Stimulated activated CD8-positive, alpha-beta memory T cell treated with anti-CD3 and anti-CD28 coated beads, Interleukin-4, amount 100 ng/mL, for 24 hours (primary cell): ENCODE results near the gene JAKMIP2.

Source experiments
- DNase-seq: peaks from one replicate; pipeline ENCODE4 v3.0.0-alpha.2; 2020; ENCODE audit warnings: low read depth

The JAKMIP2 gene

GRCh38 chr5:147697380-147697779, 85.1 kb downstream of the JAKMIP2 start:
- no peak for DNase-seq

DNA sequence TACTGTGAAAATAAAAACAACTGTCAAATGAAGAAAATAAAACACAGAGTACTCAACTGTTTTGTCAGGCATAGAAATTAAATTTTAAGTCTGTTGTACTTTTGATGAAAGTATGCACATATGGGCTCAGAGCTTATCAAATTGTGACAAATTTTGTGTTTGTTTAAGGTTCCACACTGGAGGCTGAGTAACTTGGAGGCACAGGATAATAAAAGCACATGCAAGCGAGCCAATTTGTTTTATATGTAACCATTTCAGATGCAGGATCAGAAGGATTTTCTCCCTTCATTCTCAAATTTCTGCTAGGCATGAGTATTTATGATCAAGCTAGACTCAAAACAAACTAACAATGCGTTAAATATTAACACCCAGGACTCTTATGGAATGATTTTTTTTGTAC, 87.8 kb downstream of the JAKMIP2 start:
- no peak for DNase-seq

DNA sequence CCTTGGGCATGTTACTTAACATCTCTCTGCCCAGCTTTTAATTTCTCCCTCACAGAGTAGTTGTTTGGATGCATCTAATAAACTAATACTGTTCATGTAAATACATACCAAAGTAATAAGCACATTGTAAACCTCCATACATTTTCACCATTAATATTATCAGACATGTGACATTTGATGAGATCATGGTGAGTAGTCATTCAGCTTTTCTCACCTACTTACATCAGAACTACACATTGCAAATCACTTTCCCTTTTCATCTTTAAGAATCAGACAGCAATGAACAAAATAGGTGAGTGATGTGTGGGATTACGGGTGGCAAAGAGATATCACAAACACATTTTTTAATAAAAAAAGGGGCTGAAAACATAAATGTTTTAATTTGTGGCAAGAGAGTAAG, 89.3 kb downstream of the JAKMIP2 start:
- DNase-seq, result no peak

- DNase-seq, result no peak
These were observed 91.4 kb downstream of the JAKMIP2 start for GRCh38 chr5:147691130-147691529.

- no peak for DNase-seq
These were observed 91.9 kb downstream of the JAKMIP2 start for GRCh38 chr5:147690595-147690994.

DNA sequence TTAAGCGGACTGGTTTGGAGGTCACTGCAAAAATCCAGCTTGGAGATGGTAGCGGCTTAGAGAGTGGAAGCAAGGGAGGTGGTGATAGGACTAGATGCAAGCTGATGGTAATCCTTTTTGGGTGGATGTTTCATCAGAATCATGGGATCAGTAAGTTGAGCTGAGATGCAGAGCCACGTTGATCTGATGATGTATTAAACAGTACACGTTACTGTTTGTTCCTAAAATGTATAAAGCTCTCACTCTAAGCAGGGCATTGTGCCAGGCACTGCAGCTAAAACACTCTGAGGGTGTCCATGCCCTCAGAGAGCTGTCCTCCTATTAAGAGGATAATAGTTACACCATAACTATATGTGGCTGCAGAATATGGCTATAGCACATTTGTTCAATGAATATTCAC, 93.1 kb downstream of the JAKMIP2 start:
- DNase-seq, result no peak

- DNase-seq, result no peak
These were observed 93.7 kb downstream of the JAKMIP2 start for GRCh38 chr5:147688656-147689356.

DNA sequence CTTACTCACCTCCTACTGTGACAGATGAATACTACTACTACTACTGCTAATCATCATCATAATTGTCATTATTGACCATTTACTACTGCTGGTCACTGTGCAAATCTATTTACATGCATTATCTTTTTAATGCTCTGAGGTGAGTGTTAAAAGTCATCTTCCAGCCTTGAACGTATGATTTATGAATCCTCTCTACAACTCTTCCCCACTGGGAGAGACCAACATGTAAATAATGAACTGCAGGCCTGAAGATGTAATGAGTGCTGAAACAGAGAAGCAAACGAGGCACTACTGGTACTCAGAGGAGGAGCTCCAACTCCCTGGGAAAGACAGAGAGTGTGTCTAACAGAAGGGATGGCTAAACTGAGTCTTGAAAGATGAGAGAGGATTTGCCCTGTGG, 95.4 kb downstream of the JAKMIP2 start:
- no peak for DNase-seq

- no peak for DNase-seq
These were observed 96.1 kb downstream of the JAKMIP2 start for GRCh38 chr5:147686421-147686820.

GRCh38 chr5:147685993-147686392, 96.5 kb downstream of the JAKMIP2 start:
- no peak for DNase-seq

- no peak for DNase-seq
These were observed 107.4 kb downstream of the JAKMIP2 start for GRCh38 chr5:147675168-147675567.

DNA sequence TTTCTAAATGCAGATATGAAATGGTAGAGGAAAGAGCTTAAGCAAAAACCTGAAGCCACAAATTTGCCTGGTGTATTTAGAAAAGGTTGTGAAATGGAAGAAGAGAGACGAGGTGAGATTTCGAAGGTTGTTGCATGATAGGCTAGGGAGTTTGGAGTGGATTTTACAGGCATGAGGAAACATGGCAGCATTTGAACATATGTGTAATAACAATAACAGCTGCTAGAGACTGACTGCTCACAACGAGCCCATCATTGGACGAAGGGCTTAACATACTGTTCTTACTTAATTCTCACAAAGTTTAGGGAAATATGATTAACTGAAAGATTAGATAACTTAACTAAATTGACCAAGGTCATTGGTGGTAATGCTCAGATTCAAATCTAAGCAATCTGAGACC, 108.1 kb downstream of the JAKMIP2 start:
- no peak for DNase-seq

DNA sequence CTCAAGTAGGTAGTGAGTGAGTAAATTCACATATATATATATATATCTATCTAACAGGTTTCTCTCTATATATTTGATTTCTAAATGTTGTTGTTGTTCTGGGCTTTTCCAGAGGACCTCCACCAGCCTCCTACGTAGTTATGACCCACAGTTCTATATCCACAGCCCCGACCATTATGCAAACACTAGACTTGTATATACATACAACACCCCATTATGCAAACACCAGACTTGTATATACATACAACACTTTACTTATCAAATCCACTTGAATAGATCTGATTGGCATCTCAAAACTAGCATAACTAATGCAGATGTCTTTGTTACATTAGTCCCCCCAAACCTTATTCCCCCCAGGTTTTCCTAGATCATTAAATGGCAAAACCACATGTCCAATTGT, 108.7 kb downstream of the JAKMIP2 start:
- no peak for DNase-seq

GRCh38 chr5:147673266-147673665, 109.3 kb downstream of the JAKMIP2 start:
- no peak for DNase-seq

- DNase-seq, result no peak
These were observed 111.2 kb downstream of the JAKMIP2 start for GRCh38 chr5:147671365-147671764.

DNA sequence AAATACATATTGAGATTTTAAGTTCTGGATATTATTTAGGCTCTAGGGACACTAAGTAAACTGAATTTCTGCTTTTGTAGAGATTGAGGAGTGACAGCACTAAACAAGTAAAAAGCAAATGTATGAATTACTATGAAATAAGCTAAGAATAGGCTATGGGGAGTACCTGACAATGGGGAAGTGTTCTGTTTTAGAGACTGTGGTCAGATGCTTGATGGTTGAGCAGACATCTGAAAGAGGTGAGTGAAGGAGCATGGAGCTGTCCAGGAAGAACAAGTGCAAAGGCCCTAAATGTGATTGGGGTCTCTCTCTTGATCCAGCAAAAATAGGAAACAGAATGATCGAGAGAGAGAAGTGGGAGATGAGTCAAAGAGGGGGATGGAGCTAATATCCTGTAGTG, 111.7 kb downstream of the JAKMIP2 start:
- DNase-seq, result no peak

GRCh38 chr5:147669169-147669869, 113.2 kb downstream of the JAKMIP2 start:
- no peak for DNase-seq

- no peak for DNase-seq
These were observed 114.1 kb downstream of the JAKMIP2 start for GRCh38 chr5:147668385-147668784.

DNA sequence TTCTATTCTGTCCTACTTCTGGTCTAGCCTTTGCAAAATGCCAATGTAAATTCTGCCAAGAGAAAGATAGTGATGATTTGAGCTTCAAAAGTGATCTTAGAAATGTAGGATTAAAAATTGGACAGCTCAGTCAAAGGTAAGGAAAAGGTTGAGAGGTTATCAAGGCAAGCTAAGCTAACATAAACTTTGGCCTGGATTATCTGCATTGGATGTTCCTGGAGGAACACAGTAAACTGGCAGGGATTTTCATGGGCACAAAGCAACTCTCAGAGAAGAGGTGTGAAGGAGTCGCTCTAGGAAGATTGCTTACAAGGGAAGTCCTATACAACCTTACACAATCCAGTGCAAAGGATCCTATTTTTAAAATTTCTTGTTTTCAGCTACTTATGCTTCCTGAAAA, 115.2 kb downstream of the JAKMIP2 start:
- no peak for DNase-seq

GRCh38 chr5:147666419-147666818, 116.1 kb downstream of the JAKMIP2 start:
- no peak for DNase-seq

DNA sequence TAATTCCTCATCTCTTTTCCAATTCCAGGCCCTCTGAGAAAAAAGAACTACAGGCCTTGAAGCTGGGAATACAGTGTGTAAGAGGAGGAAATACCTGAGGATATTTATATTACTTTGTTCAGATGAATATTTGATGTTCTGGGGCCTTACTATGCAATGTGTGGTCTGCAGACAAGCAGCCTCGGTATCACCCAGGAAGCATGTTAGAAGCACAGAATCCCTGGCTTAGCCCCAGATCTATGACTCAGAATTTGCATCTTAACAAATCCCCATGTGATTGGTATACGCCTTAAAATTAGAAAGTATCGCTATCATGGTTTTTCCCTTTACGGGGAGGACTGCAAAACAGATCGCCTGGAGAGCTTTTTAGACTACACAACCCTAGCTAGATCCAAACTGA, 121.0 kb downstream of the JAKMIP2 start:
- no peak for DNase-seq

DNA sequence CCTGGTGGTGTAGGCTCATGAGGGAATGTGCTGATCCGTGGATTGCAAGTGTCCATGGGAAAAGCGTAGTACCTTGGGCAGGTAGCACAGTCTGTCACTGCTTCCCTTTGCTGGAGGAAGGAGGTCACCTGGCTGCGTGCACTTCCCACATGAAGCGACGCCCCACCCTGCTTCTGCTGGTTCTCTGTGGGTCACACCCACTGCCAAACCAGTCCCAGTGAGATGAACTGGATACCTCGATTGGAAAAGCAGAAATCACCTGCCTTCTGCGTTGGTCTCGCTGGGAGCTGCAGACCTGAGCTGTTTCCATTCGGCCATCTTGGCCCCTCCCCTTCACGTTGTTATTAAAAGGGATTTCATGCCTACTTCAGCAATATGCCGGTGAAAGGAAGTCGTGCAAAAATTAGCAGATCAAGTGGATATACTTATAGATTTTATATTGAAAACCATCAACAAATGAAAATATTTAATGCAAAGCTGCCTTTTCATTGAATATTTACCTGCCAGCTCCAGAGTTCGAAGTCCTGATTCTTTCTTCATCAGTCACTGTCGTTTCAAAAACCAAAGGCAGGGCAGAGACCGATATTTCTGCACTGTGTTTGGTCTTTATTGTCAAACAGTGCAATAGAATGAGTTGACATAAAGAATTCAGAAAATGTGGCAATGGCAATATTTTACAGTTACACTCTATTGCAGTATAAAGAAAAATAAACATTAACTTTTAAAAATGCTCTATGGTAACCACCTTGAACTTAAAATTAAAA, 123.2 kb downstream of the JAKMIP2 start:
- DNase-seq, result no peak

GRCh38 chr5:147658293-147658932, 124.1 kb downstream of the JAKMIP2 start:
- no peak for DNase-seq
